Measurements from ENCODE around the gene CHTF18. TPM values are rescaled to one million over a fixed set of nuclear protein-coding genes. Genes with fewer than 3 reads are reported as not detected.
"Not testable (repeated sequence)": the region's sequence is repeated elsewhere in the genome, so short reads cannot be mapped to it uniquely, and the experiment has no call there.

Gene CHTF18
- total and polyA plus RNA-seq, 10 of the 15 experiments (the other 5 are each of a cell fraction or from before 2014, with no cell fraction given): 1.6 to 87.8 (median 19.4) TPM

- TF ChIP-seq CEBPZ (IDR thresholded peaks at IDR 0.05; ENCODE audit: low read depth, low read length): no peak
- no peak for TF ChIP-seq MYC (IDR thresholded peaks at IDR 0.05; ENCODE audit: insufficient read depth, insufficient read length, insufficient replicate concordance, low read length, severe bottlenecking)
- TF ChIP-seq RUNX3 (IDR thresholded peaks at IDR 0.05; ENCODE audit: low read length): no peak
- TF ChIP-seq, protein P1, sequence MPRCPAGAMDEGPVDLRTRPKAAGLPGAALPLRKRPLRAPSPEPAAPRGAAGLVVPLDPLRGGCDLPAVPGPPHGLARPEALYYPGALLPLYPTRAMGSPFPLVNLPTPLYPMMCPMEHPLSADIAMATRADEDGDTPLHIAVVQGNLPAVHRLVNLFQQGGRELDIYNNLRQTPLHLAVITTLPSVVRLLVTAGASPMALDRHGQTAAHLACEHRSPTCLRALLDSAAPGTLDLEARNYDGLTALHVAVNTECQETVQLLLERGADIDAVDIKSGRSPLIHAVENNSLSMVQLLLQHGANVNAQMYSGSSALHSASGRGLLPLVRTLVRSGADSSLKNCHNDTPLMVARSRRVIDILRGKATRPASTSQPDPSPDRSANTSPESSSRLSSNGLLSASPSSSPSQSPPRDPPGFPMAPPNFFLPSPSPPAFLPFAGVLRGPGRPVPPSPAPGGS (IDR thresholded peaks at IDR 0.05; ENCODE audit: borderline replicate concordance, insufficient read depth, low read depth, low read length, poor library complexity, severe bottlenecking): no peak
- TF ChIP-seq SUZ12 (IDR thresholded peaks at IDR 0.05; ENCODE audit: unreplicated experiment): no peak
Measured at GRCh38 chr16:836221-836620, 47.8 kb downstream of the CHTF18 start (continued).

GRCh38 chr16:836822-837221 lies 48.4 kb downstream of the CHTF18 start:
- DNase-seq (ENCODE audit: low read depth, low spot score); CTCF ChIA-PET; in situ Hi-C loops (cut with MboI); H3K4me2 ChIP-seq (ENCODE audit: control insufficient read depth, insufficient read depth); H3K9ac ChIP-seq (ENCODE audit: control insufficient read depth, insufficient read depth, low read length); SMC1A ChIA-PET (ENCODE audit: uncharacterized antibody, unreplicated experiment); H4K20me1 ChIP-seq (ENCODE audit: control insufficient read depth, insufficient read depth); intact Hi-C loops (cut with micrococcal nuclease; ENCODE audit: unreplicated experiment); H3K4me3 ChIP-seq; BruUV-seq (replicated peaks); POLR2A ChIA-PET; H3K79me2 ChIP-seq (ENCODE audit: control insufficient read depth, insufficient read depth, low read length); H3K27me3 ChIP-seq (replicated peaks in 1 of 2; ENCODE audit: control insufficient read depth in 2 of 2, insufficient read depth in 2 of 2, low read length in 1 of 2); H2AFZ ChIP-seq (ENCODE audit: control insufficient read depth, low read depth, low read length); ATAC-seq; H3K27ac ChIP-seq (ENCODE audit: control insufficient read depth, insufficient read depth); H3K9me3 ChIP-seq (replicated peaks; ENCODE audit: control insufficient read depth, insufficient read depth, low read length); RAD21 ChIA-PET (ENCODE audit: unreplicated experiment); FAIRE-seq; H3K36me3 ChIP-seq (ENCODE audit: control insufficient read depth in 2 of 2, insufficient read depth in 2 of 2, low read length in 1 of 2); H3K4me1 ChIP-seq (ENCODE audit: control insufficient read depth, insufficient read depth, low read length): not testable (repeated sequence)
- WGBS (ENCODE audit: insufficient coverage, insufficient replicate concordance, low lambda C conversion rate, missing lambda C conversion rate): 67% methylated on average over 3 of the region's 3 CpGs

Data from GM12878 (cell line).